ENCODE results near the gene ZNF483. TPM values are rescaled to one million over a fixed set of nuclear protein-coding genes. Genes with fewer than 3 reads are reported as not detected.

ZNF483 gene
- 14.5 TPM for total RNA-seq
- 0.43 TPM for polyA plus RNA-seq (ENCODE audit: insufficient read depth, low read depth, low replicate concordance)
- long read RNA-seq, donor 1, partial matches to known transcripts = 6 of 7 reads
- long read RNA-seq, donor 1, other reads (novel, unspliced or antisense) = 0 of 7 reads
- long read RNA-seq, donor 2, partial matches to known transcripts = 146 of 158 reads
- long read RNA-seq, donor 2, other reads (novel, unspliced or antisense) = 10 of 158 reads
- long read RNA-seq, donor 3, partial matches to known transcripts = 176 of 321 reads
- long read RNA-seq, donor 3, other reads (novel, unspliced or antisense) = 145 of 321 reads
- long read RNA-seq, donor 4, partial matches to known transcripts = 103 of 203 reads
- long read RNA-seq, donor 4, other reads (novel, unspliced or antisense) = 100 of 203 reads
- long read RNA-seq, donor 5 = 0 reads
- long read RNA-seq, donor 6, partial matches to known transcripts = 222 of 433 reads
- long read RNA-seq, donor 6, other reads (novel, unspliced or antisense) = 210 of 433 reads
- long read RNA-seq, donor 7, partial matches to known transcripts = 0 of 12 reads
- long read RNA-seq, donor 7, other reads (novel, unspliced or antisense) = 11 of 12 reads
- long read RNA-seq, donor 8 = 0 reads
- long read RNA-seq, donor 9, partial matches to known transcripts = 112 of 136 reads
- long read RNA-seq, donor 9, other reads (novel, unspliced or antisense) = 24 of 136 reads
- long read RNA-seq, donor 10, partial matches to known transcripts = 315 of 402 reads
- long read RNA-seq, donor 10, other reads (novel, unspliced or antisense) = 86 of 402 reads

- H3K36me3 ChIP-seq (ENCODE audit: control insufficient read depth in 2 of 3, insufficient read depth in 3 of 3, low read length in 3 of 3) = no peaks in the 10 kb centered on the region
- peak within 1 kb of the TSS; percentile 66 to 95 (median 89) for H3K9ac ChIP-seq (ENCODE audit: low read length in 3 of 3)
- DNase-seq (peak; percentile 88 to 96 (median 92)), FAIRE-seq (no peak)
- TF ChIP-seq, protein P1, sequence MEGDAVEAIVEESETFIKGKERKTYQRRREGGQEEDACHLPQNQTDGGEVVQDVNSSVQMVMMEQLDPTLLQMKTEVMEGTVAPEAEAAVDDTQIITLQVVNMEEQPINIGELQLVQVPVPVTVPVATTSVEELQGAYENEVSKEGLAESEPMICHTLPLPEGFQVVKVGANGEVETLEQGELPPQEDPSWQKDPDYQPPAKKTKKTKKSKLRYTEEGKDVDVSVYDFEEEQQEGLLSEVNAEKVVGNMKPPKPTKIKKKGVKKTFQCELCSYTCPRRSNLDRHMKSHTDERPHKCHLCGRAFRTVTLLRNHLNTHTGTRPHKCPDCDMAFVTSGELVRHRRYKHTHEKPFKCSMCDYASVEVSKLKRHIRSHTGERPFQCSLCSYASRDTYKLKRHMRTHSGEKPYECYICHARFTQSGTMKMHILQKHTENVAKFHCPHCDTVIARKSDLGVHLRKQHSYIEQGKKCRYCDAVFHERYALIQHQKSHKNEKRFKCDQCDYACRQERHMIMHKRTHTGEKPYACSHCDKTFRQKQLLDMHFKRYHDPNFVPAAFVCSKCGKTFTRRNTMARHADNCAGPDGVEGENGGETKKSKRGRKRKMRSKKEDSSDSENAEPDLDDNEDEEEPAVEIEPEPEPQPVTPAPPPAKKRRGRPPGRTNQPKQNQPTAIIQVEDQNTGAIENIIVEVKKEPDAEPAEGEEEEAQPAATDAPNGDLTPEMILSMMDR (IDR thresholded peaks at IDR 0.05; ENCODE audit: borderline replicate concordance, extremely low read depth, insufficient read depth) = no peak
- peaks cover 0 to 5% (median 4%) of the 10 kb centered on the region in 3 donors for H3K4me1 ChIP-seq (ENCODE audit: control insufficient read depth in 2 of 3, insufficient read depth in 2 of 3, low read depth in 1 of 3, low read length in 3 of 3)
- H3K27me3 ChIP-seq (ENCODE audit: control insufficient read depth, insufficient read depth, low read length) = no peaks in the 10 kb centered on the region
- intact Hi-C loops (cut with DNase I) = no loop called here
- no peak within 1 kb of the TSS for H3K27ac ChIP-seq (ENCODE audit: low read depth in 2 of 2, low read length in 2 of 2)
- H3K4me3 ChIP-seq (ENCODE audit: low read length in 3 of 3) = peak within 1 kb of the TSS; percentile 81 to 86 (median 83)
- H3K9me3 ChIP-seq (ENCODE audit: control insufficient read depth in 2 of 3, insufficient read depth in 1 of 3, low read length in 3 of 3) = no peaks in the 10 kb centered on the region
Observed at GRCh38 chr9:111525056-111525977, at the start of gene ZNF483. Gene ZNF483 (plus strand): TSS chr9:111525179. CDS start chr9:111527396, 2,217 bp downstream.

DNA sequence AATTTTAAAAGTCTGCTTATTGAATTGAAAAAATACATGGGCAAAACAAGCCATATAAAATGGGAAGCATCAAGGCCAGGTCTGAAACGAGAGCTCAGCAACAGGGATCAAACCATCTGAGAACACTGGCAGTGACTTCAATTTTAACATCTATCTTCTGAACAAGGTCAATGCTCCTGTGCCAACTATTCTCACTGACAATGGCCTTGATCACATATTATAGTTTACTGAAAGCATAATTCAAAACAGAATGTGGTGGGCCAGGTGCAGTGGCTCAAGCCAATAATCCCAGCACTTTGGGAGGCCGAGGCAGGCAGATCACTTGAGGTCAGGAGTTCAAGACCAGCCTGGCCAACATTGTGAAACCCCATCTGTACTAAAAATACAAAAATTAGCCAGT lies 49.8 kb upstream of the ZNF483 start:
- Histone ChIP-seq H3K4me1 (ENCODE audit: control insufficient read depth in 2 of 3, insufficient read depth in 2 of 3, low read depth in 1 of 3, low read length in 3 of 3) (peaks cover 0 to 3% (median 0%) of the 10 kb centered on the region in 3 donors), H3K9ac (ENCODE audit: low read length in 3 of 3) (no peak overlapping the region), H3K9me3 (ENCODE audit: control insufficient read depth in 2 of 3, insufficient read depth in 1 of 3, low read length in 3 of 3) (no peaks in the 10 kb centered on the region), H3K27me3 (ENCODE audit: control insufficient read depth, insufficient read depth, low read length) (no peaks in the 10 kb centered on the region), H3K4me3 (ENCODE audit: low read length in 3 of 3) (no peak overlapping the region), H3K27ac (ENCODE audit: low read depth in 2 of 2, low read length in 2 of 2) (no peak overlapping the region), H3K36me3 (ENCODE audit: control insufficient read depth in 2 of 3, insufficient read depth in 3 of 3, low read length in 3 of 3) (no peaks in the 10 kb centered on the region)
- TF ChIP-seq, protein P1 (IDR thresholded peaks at IDR 0.05; ENCODE audit: borderline replicate concordance, extremely low read depth, insufficient read depth) = no peak
- intact Hi-C loops (cut with DNase I) = no loop called here
- no peak for FAIRE-seq
- no peak for DNase-seq

DNA sequence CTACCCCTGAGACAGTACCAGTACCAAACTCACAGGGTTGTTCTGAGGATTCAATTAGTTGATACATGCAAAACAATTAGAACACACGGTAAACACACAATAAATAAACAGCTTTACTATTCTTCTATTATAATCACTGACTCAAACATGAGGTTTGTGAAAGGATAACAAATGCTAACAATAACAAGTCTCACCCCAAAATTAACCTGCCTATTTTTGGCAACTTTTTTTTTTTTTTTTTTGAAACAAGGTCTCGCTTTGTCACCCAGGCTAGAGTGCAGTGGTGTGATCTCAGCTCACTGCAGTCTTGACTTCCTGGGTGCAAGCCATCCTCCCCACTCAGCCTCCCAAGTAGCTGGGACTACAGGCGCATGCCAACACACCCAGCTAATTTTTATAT lies 47.3 kb upstream of the ZNF483 start:
- DNase-seq = no peak
- TF ChIP-seq, protein P1 (IDR thresholded peaks at IDR 0.05; ENCODE audit: borderline replicate concordance, extremely low read depth, insufficient read depth) = no peak
- H3K9me3 ChIP-seq (ENCODE audit: control insufficient read depth in 2 of 3, insufficient read depth in 1 of 3, low read length in 3 of 3) = no peaks in the 10 kb centered on the region
- no peak overlapping the region for H3K4me3 ChIP-seq (ENCODE audit: low read length in 3 of 3)
- FAIRE-seq = no peak
- no peaks in the 10 kb centered on the region for H3K27me3 ChIP-seq (ENCODE audit: control insufficient read depth, insufficient read depth, low read length)
- intact Hi-C loops (cut with DNase I) = no loop called here
- H3K36me3 ChIP-seq (ENCODE audit: control insufficient read depth in 2 of 3, insufficient read depth in 3 of 3, low read length in 3 of 3) = no peaks in the 10 kb centered on the region
- H3K4me1 ChIP-seq (ENCODE audit: control insufficient read depth in 2 of 3, insufficient read depth in 2 of 3, low read depth in 1 of 3, low read length in 3 of 3) = peaks cover 0 to 9% (median 2%) of the 10 kb centered on the region in 3 donors
- no peak overlapping the region for H3K27ac ChIP-seq (ENCODE audit: low read depth in 2 of 2, low read length in 2 of 2)
- H3K9ac ChIP-seq (ENCODE audit: low read length in 3 of 3) = no peak overlapping the region

All from kidney (tissue), 22 donors.